ENCODE data around the gene TGFB3.

TGFB3 gene

GRCh38 chr14:75987201-75987970 is 5.6 kb upstream of the TGFB3 start:
- DNase-seq (ENCODE audit: low spot score): no peak

GRCh38 chr14:75986439-75986765 is 4.6 kb upstream of the TGFB3 start:
- DNase-seq (ENCODE audit: low spot score): peak; percentile 44

GRCh38 chr14:75985618-75986438 is 4.0 kb upstream of the TGFB3 start, which contains the start of gene IFT43:
Gene IFT43, plus strand, starts transcription at chr14:75985763. Its CDS starts 24 bp downstream, at chr14:75985787.
- DNase-seq (ENCODE audit: low spot score): peak; percentile 63

GRCh38 chr14:75984674-75985073 is 2.9 kb upstream of the TGFB3 start:
- no peak for DNase-seq (ENCODE audit: low spot score)

- DNase-seq (ENCODE audit: low spot score): no peak
Observed at GRCh38 chr14:75983019-75983358, 1.2 kb upstream of the TGFB3 start.

- peak; percentile 68 for DNase-seq (ENCODE audit: low spot score)
Observed at GRCh38 chr14:75982266-75983018, 647 bp upstream of the TGFB3 start.

GRCh38 chr14:75980856-75981255 is 939 bp downstream of the TGFB3 start:
- DNase-seq (ENCODE audit: low spot score): no peak

DNA sequence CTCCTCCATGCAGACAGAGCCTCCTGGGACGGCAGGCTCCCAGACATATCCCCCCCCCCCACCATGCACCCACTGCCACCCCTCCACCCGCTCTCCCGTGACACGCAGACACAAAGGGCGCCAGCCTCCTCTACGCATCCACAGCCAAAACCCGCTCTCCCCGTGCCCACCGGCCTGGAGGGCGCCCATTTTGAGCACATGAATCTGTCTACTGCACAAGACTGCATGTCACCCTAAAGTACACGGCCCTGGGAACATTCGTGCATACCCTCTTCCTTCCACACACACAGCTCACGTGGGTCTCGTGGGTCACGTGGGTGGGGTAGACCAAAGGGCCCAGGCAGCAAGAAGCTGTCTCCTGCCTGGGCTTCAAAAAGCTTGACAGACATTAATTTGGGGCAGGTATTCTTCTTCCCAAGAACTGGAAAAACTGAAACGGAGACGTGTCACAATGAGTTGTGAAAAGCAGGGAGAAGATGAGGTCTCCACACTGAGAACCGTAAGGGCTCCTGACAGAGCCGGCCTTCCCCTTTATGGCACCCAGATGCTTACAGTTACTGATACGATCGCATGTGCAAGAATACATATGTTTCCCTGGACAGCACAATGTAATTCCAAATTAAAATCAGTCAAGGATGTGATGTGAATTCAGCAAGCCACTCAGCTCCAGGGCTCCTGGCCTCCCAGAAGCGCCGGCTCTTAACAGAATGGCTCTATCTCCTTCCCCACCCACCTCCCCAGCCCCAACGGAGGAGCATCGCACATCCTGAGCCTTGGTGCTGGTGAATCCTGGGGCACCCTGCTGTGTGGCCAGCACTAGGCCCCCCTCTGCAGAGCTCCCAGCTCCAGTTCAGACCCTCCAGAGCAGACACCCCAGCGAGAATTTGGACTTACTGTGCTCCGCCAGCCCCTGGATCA is 1.9 kb downstream of the TGFB3 start:
- no peak for DNase-seq (ENCODE audit: low spot score)

GRCh38 chr14:75979071-75979571 is 2.7 kb downstream of the TGFB3 start:
- no peak for DNase-seq (ENCODE audit: low spot score)

DNA sequence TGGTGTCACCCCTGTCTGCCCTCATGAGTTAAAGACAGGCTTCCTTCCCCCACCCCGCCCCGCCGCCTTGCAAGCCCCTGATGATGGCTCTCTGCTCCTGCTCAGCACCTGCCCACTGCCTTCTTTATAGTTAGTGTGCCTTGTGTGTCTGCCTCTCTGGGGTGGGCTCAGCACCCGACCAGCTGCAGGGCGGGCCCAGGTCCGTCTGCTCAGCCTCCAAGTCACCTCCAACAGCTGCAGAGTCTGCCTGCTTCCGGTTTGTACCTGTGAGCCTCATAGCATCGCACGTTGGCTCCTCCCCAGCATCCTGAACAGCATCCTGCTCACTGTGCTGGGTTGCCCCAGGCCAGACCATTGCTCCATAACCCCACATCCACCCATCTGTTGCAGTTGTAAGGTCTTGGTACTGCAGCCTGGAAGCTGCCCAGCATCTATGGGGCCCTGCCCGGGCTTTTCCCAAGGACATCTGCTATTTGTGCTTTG is 3.5 kb downstream of the TGFB3 start:
- DNase-seq (ENCODE audit: low spot score): no peak

DNA sequence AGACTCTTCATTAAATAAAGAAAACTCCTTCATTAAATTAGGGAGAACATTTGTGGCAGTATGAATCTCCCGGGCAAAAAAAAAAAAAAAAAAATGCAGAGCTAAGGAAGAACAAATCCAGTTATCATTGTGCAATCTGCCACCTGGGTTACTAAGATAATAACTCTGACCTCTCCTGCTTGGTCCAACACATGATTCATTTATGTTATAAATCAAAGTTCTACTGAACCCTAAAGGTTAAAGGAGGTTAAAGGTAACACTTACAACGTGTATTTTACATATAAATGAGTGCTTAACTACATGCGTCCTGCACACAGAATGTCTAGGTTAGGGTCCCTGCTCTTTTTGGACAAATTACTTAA is 4.2 kb downstream of the TGFB3 start:
- no peak for DNase-seq (ENCODE audit: low spot score)

GRCh38 chr14:75976826-75977581 is 4.8 kb downstream of the TGFB3 start:
- DNase-seq (ENCODE audit: low spot score): no peak

DNA sequence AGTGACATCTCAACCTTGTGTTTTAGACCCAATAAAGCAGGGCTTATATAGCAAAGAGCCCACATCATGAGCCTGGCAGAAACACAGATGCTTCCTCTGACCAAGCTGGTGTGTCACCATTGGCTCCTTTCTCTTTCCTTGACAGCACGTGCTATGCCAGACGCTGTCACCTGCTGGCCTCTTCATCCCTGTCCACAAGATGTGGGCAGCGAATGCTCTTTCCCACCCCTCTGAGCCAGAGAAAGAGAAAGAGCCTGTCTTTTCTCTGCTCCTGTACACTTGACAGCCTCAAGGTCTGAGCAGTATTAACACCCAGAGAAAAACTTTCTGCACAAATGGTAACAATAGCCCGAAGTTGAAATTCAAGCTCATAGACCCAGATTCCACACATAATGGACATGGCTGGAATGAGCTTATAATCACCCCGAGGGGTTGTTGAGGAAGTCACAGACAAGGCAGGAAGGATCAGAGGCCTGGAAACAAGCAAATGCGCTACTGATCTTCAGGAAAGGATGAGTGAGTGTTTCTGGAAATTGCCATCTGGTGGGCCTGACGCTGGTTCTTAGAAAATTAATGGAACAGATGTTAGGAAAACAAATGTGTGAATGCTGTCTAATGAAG is 8.9 kb downstream of the TGFB3 start:
- peak; percentile 39 for DNase-seq (ENCODE audit: low spot score)

DNA sequence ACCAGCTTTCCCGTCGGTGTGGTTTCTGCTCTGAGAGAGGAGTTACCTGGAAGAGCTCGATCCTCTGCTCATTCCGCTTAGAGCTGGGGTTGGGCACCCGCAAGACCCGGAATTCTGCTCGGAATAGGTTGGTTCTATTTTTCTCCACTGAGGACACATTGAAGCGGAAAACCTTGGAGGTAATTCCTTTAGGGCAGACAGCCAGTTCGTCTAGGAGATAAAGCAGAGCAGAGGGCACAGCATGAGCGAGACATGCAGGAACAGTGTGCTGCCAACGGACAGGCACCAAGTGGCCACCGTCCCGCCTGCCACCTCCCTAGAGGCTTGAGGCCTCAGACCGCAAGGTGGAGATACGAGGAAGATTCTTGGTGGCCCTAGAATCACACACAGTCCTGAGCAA is 10.3 kb downstream of the TGFB3 start:
- DNase-seq (ENCODE audit: low spot score): no peak

- no peak for DNase-seq (ENCODE audit: low spot score)
Observed at GRCh38 chr14:75970989-75971388, 10.8 kb downstream of the TGFB3 start.

DNA sequence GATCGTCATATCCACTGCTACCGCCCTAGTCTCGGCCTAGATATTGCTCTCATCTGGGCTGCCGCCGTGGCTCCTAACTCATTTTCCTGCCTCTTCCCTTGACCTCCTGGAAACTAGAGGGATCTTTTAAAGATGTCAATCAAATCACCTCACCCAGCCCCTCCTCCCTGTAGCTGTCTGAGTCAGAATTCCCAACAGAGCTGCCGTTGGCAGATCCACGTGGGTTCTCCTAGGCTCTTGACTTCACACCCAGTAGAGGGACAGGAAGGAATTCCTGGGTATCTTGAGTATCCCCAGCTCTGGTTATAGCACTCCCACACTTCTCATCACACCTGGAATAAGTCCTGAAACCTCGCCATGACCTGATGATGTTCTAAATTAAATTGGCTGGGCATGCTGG is 11.9 kb downstream of the TGFB3 start:
- DNase-seq (ENCODE audit: low spot score): no peak

DNA sequence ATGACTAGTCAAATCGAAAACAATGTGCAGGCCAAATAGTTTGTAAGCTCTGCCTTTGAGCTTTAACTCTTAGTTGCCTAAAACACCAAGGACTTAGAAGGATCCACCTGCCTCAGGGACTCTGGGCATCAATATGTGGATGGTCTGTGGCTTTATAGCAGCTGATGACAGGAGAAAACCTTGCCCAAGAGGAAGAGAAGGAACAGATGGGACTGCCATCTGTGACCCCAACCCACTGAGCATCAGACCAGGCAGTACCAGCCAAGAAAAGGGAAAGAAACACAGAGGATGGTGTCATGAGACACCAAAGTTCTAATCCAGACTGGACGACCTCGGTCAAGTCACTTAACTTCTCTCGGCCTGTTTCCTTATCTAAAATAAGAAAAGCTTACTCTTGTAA is 12.7 kb downstream of the TGFB3 start:
- no peak for DNase-seq (ENCODE audit: low spot score)

- no peak for DNase-seq (ENCODE audit: low spot score)
Observed at GRCh38 chr14:75968456-75968855, 13.3 kb downstream of the TGFB3 start.

- no peak for DNase-seq (ENCODE audit: low spot score)
Observed at GRCh38 chr14:75967866-75968265, 13.9 kb downstream of the TGFB3 start.

DNA sequence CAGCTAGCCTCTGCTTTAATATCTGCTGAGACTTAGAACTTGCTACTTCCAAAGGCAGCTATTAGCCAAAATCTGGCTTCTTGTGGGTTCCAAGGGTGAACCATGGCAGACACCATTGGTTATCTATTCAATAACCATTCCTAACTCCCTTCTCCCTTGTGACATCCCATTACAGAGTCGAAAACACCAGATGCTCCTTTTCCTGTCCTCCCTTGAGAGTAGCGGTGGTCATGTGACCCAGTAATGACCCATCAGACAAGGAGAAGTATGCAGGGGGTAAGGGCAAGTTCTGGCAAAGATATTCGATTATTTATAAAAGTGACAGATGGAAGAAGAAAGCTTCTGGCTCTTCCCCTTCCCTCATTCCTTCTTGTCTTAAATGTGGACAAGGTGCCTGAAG is 20.1 kb downstream of the TGFB3 start:
- no peak for DNase-seq (ENCODE audit: low spot score)

All from kidney capillary endothelial cell (primary cell).